ENCODE results near the gene DYRK1B. TPM values are rescaled to one million over a fixed set of nuclear protein-coding genes. Genes with fewer than 3 reads are reported as not detected.

DYRK1B gene
- total and polyA plus RNA-seq, 8 donors: 6.2 to 20.6 (median 8.3) TPM

DNA sequence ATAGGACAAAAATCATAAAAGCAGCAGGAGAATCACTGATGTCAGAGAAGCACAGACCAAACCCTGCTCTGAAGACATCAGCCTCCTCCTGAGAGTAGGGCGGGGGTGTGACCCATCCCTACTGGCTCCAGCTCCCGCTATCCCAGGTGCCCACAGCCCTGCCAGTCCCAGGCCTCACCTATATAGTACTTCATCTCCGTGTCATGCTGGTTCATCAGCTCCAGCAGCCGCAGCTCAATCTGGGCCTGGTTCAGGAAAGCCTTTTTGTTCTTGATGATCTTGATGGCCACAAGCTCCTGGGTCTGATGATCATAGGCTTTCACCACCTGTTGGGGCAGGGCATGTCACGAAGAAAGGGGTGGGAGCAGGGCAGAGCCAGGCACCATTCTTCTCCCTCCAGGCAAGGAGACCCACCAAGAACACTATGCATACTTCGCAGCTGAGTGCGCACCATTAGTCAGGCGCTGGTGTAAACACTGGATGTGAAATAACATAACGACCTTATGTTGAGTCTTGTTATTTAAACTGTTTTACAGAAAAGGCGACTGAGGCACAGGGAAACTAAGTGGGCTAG is 4.2 kb downstream of the DYRK1B start:
- Histone ChIP-seq H3K4me3 (no peak overlapping the region), H3K27ac (no peak overlapping the region), H3K9me3 (no peaks in the 10 kb centered on the region), H3K4me1 (peaks cover 10 to 18% (median 13%) of the 10 kb centered on the region in 3 donors), H3K36me3 (peaks cover 0 to 33% (median 15%) of the 10 kb centered on the region in 3 donors), H3K27me3 (no peaks in the 10 kb centered on the region)
- ATAC-seq: no peak
- WGBS, 2 donors: 90 to 93% methylated on average over 10 of the region's 10 CpGs
- no peak for DNase-seq
- FAIRE-seq: no peak
- TF ChIP-seq, protein P1, sequence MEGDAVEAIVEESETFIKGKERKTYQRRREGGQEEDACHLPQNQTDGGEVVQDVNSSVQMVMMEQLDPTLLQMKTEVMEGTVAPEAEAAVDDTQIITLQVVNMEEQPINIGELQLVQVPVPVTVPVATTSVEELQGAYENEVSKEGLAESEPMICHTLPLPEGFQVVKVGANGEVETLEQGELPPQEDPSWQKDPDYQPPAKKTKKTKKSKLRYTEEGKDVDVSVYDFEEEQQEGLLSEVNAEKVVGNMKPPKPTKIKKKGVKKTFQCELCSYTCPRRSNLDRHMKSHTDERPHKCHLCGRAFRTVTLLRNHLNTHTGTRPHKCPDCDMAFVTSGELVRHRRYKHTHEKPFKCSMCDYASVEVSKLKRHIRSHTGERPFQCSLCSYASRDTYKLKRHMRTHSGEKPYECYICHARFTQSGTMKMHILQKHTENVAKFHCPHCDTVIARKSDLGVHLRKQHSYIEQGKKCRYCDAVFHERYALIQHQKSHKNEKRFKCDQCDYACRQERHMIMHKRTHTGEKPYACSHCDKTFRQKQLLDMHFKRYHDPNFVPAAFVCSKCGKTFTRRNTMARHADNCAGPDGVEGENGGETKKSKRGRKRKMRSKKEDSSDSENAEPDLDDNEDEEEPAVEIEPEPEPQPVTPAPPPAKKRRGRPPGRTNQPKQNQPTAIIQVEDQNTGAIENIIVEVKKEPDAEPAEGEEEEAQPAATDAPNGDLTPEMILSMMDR (IDR thresholded peaks at IDR 0.05): no peak
- intact Hi-C loops (cut with DNase I): no loop called here

DNA sequence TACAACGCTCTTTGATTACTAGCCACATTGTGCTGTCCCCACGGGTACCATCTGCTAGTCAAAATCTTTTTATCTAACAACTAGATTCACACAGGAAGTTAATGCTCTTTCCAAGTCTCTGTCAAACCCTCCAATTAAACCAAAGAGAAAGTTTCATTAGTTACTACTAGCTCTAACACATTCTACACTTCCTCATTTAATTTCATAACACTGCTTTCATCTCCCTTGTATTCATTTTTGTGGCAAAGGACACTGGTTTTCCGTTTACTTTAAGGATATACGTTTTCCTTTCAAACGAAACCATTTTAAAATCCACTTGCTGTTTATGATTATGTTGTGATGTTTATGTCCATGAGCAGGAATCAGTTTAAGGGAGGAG is 5.3 kb downstream of the DYRK1B start:
- FAIRE-seq: no peak
- WGBS, 2 donors: 68 to 84% methylated on average over 5 of the region's 5 CpGs
- H3K4me1 ChIP-seq: peaks cover 10 to 17% (median 14%) of the 10 kb centered on the region in 3 donors
- intact Hi-C loops (cut with DNase I): no loop called here
- no peak for ATAC-seq
- TF ChIP-seq, protein P1 (IDR thresholded peaks at IDR 0.05): no peak
- no peaks in the 10 kb centered on the region for H3K9me3 ChIP-seq
- no peak overlapping the region for H3K27ac ChIP-seq
- H3K4me3 ChIP-seq: no peak overlapping the region
- DNase-seq: no peak
- peaks cover 0 to 32% (median 15%) of the 10 kb centered on the region in 3 donors for H3K36me3 ChIP-seq
- no peaks in the 10 kb centered on the region for H3K27me3 ChIP-seq

DNA sequence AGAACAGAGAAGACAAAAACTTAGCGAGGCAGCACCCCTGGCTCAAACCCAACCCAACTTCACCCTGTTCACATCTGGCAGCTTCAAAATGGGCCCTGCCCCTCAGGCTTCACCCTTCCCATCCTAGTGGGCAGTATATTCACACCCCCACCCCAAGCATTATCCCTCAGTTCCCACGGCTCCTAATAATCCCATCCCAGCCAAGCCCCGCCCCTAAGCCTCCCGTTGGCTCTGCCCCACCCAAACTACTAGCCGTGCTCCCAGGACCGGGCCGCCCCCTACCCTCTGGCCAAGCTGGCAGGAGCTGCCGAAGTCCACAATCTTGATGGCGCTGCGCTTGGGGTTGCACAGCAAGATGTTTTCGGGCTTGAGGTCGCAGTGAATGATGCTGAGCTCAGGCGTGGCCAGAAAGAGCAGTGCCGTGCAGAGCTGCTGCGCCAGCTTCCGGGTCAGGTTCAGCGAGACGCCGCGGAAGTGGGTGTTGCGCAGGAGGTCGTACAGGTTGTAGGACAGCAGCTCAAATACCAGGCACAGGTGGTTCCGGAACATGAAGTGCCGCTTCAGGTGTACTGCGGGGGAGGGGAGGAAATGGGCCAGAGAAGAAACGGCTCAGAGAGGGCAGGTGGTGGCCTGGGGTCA is 5.8 kb downstream of the DYRK1B start:
- peaks cover 10 to 18% (median 14%) of the 10 kb centered on the region in 3 donors for H3K4me1 ChIP-seq
- WGBS, 2 donors: 87 to 89% methylated on average over 26 of the region's 26 CpGs
- no peak overlapping the region for H3K4me3 ChIP-seq
- intact Hi-C loops (cut with DNase I): no loop called here
- no peak for ATAC-seq
- DNase-seq: no peak
- no peaks in the 10 kb centered on the region for H3K9me3 ChIP-seq
- no peaks in the 10 kb centered on the region for H3K27me3 ChIP-seq
- H3K36me3 ChIP-seq: peaks cover 0 to 32% (median 15%) of the 10 kb centered on the region in 3 donors
- no peak for FAIRE-seq
- TF ChIP-seq, protein P1 (IDR thresholded peaks at IDR 0.05): no peak
- no peak overlapping the region for H3K27ac ChIP-seq

DNA sequence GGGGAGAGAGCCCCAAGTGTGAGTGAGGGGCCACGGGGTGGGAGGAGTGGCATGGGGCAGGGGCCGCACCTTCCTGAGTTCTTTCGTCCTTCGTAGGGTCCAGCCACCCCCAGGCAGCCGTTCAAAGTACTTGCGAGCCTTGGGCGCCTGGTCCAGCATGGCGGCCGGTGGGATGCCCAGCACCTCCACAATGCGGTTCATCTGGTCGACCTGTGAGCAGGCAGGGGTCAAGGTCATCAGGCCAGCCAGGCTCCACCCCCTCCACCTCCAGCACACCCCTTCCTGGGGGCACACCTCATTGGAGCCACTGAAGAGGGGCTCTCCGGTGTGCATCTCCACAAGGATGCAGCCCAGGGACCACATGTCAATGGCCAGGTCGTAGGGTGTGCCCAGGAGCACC is 6.7 kb downstream of the DYRK1B start:
- peak in 1 of 6 donors; percentile 66 for DNase-seq
- H3K27ac ChIP-seq: no peak overlapping the region
- FAIRE-seq: no peak
- intact Hi-C loops (cut with DNase I): no loop called here
- no peak for ATAC-seq
- H3K4me3 ChIP-seq: no peak overlapping the region
- TF ChIP-seq, protein P1 (IDR thresholded peaks at IDR 0.05): no peak
- H3K4me1 ChIP-seq: peaks cover 2 to 9% (median 6%) of the 10 kb centered on the region in 3 donors
- 91 to 92% methylated on average over 12 to 13 of the region's 13 CpGs for WGBS, 2 donors
- H3K36me3 ChIP-seq: peaks cover 0 to 32% (median 15%) of the 10 kb centered on the region in 3 donors
- H3K9me3 ChIP-seq: no peaks in the 10 kb centered on the region
- no peaks in the 10 kb centered on the region for H3K27me3 ChIP-seq
